ENCODE data around the gene NPNT.

GRCh38 chr4:105943234-105943633 is 48.0 kb downstream of the NPNT start:
- no peak for TF ChIP-seq EP300 (IDR thresholded peaks at IDR 0.05)
- TF ChIP-seq, protein P1, sequence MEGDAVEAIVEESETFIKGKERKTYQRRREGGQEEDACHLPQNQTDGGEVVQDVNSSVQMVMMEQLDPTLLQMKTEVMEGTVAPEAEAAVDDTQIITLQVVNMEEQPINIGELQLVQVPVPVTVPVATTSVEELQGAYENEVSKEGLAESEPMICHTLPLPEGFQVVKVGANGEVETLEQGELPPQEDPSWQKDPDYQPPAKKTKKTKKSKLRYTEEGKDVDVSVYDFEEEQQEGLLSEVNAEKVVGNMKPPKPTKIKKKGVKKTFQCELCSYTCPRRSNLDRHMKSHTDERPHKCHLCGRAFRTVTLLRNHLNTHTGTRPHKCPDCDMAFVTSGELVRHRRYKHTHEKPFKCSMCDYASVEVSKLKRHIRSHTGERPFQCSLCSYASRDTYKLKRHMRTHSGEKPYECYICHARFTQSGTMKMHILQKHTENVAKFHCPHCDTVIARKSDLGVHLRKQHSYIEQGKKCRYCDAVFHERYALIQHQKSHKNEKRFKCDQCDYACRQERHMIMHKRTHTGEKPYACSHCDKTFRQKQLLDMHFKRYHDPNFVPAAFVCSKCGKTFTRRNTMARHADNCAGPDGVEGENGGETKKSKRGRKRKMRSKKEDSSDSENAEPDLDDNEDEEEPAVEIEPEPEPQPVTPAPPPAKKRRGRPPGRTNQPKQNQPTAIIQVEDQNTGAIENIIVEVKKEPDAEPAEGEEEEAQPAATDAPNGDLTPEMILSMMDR (IDR thresholded peaks at IDR 0.05), result no peak
- no peak for TF ChIP-seq POLR2A (IDR thresholded peaks at IDR 0.05; ENCODE audit: low read depth)
- no peak for TF ChIP-seq POLR2AphosphoS5 (IDR thresholded peaks at IDR 0.05)
